HEK293T (cell line): ENCODE data around the gene GMCL2.

Experiments
- ARNT ChIP-seq: fragments of 450-650 bp; IDR thresholded peaks from 2 replicates; pipeline ENCODE4 v1.6.1; 2017; ENCODE audit warnings: mild to moderate bottlenecking
- BHLHE40 ChIP-seq: fragments of 450-650 bp; IDR thresholded peaks from 2 replicates; pipeline ENCODE4 v1.6.1; 2016; ENCODE audit warnings: mild to moderate bottlenecking, moderate library complexity, borderline replicate concordance
- ELF4 ChIP-seq: fragments of 450-650 bp; IDR thresholded peaks from 2 replicates; pipeline ENCODE4 v1.6.1; 2017; ENCODE audit warnings: antibody characterized with exemption
- FOXA1 ChIP-seq: fragments of 450-650 bp; IDR thresholded peaks from 2 replicates; pipeline ENCODE4 v1.6.1; 2016; ENCODE audit warnings: mild to moderate bottlenecking
- FOXM1 ChIP-seq: fragments of 450-650 bp; IDR thresholded peaks from 2 replicates; pipeline ENCODE4 v1.6.1; 2017; ENCODE audit warnings: mild to moderate bottlenecking, borderline replicate concordance
- LEF1 ChIP-seq: fragments of 450-650 bp; IDR thresholded peaks from 2 replicates; pipeline ENCODE4 v1.6.1; 2017; ENCODE audit warnings: mild to moderate bottlenecking, borderline replicate concordance
- SP1 ChIP-seq: fragments of 450-650 bp; IDR thresholded peaks from 2 replicates; pipeline ENCODE4 v1.6.1; 2017
- SUZ12 ChIP-seq: fragments of 450-650 bp; IDR thresholded peaks from 2 replicates; pipeline ENCODE4 v1.6.1; 2016; ENCODE audit warnings: mild to moderate bottlenecking

DNA sequence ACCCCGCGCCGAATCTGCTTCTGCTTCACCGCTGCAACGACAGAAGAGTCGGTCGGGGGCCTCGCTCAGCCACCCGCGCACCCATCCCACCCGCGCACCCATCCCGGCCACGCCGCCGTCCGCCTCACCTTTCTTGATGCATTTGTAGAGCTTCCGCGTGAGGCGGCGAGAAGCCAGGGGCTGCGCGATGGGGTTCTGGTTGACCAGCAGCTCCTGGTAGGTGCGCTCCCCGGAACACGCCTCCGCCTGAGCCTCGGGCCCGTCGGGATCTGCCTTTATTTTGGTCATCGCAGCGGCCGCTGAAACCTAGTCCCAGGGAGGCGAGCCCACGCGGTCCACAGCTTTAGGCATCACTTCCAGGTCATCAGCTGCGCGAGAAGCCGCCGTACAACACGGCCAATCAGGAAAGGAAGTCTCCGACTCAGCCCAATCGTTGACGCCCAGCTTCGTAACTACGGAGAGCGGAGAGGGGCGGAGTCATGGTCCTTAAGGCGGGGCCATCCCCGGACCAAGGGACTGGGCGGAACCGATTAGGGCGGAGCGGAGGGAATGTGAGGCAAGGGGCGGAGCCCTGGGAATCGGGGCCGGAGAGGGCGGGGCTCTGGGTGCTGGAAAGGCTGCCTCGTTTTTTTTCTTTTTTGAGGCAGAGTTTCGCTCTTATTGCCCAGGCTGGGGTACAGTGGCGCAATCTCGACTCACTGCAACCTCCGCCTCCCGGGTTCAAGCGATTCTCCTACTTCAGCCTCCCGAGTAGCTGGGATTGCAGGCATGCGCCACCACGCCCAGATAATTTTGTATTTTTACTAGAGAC lies 33.4 kb downstream of the GMCL2 start, which contains the start of gene NHP2:
- TF ChIP-seq BHLHE40: no peak
- TF ChIP-seq SUZ12: no peak
- no peak; the same call in 1 of the 2 replicates for TF ChIP-seq ELF4
- TF ChIP-seq SP1: no peak; the same call in 1 of the 2 replicates
- TF ChIP-seq FOXA1: no peak
- TF ChIP-seq ARNT: no peak
- TF ChIP-seq FOXM1: no peak
- no peak for TF ChIP-seq LEF1
